K562 (cell line): ENCODE measurements around the gene LRFN4.

Experiments used
- BRCA1 ChIP-seq, 2 experiments: fragments of 450-650 bp in 1 of 2; sonication (generic) in 1 of 2; formaldehyde crosslinking in 1 of 2; IDR thresholded peaks; 2 replicates each; pipeline versions ENCODE4 v1.5.0 to v1.6.1; 2017 to 2020; ENCODE audit warnings: mild to moderate bottlenecking in 1 of 2, missing genetic modification reagents in 1 of 2
- CTCF ChIP-seq, 3 experiments: IDR thresholded peaks in 2 of 3; conservative IDR thresholded peaks in 1 of 3; 2 replicates each; pipeline ENCODE4 v1.5.1; 2011 to 2012; ENCODE audit warnings: low read length in 3 of 3, mild to moderate bottlenecking in 3 of 3, control low read depth in 2 of 3, improper control_type of control experiment in 1 of 3, inconsistent platforms in 1 of 3, low read depth in 1 of 3, mixed read lengths in 1 of 3, moderate library complexity in 1 of 3; ENCODE audit not compliant: insufficient read depth in 2 of 3
- EP300 ChIP-seq: IDR thresholded peaks from 2 replicates; pipeline ENCODE4 v1.6.1; 2012; ENCODE audit warnings: low read length, improper control_type of control experiment
- ESRRA ChIP-seq: fragments of 450-650 bp; IDR thresholded peaks from 2 replicates; pipeline ENCODE4 v1.6.1; 2014; ENCODE audit warnings: low read depth, mild to moderate bottlenecking, moderate library complexity, borderline replicate concordance
- FOXK2 ChIP-seq, 2 experiments: fragments of 450-650 bp; IDR thresholded peaks in 1 of 2; conservative IDR thresholded peaks in 1 of 2; 2 replicates each; pipeline ENCODE4 v1.6.1; 2016; ENCODE audit warnings: low read depth in 2 of 2, mild to moderate bottlenecking in 1 of 2
- FOXM1 ChIP-seq, 2 experiments: fragments of 450-650 bp in 1 of 2; sonication (generic) in 1 of 2; formaldehyde crosslinking in 1 of 2; IDR thresholded peaks; 2 replicates each; pipeline versions ENCODE4 v1.6.1 to v1.9.0; 2017 to 2022; ENCODE audit warnings: low read depth in 2 of 2, mild to moderate bottlenecking in 2 of 2, missing genetic modification reagents in 1 of 2, moderate library complexity in 1 of 2
- GABPA ChIP-seq: fragments of 200-800 bp; sonication (Bioruptor generic); conservative IDR thresholded peaks from 2 replicates; pipeline ENCODE4 v1.6.1; 2016; ENCODE audit warnings: low read depth, missing genetic modification characterization, missing compliant biosample characterization
- LARP7 ChIP-seq: fragments of 450-650 bp; IDR thresholded peaks from 2 replicates; pipeline ENCODE4 v1.6.1; 2016
- ZC3H11A ChIP-seq: IDR thresholded peaks from 2 replicates; pipeline ENCODE4 v1.6.1; 2012; ENCODE audit warnings: low read depth, low read length, improper control_type of control experiment
- ZNF232 ChIP-seq: sonication (generic); formaldehyde crosslinking; IDR thresholded peaks from 2 replicates; pipeline ENCODE4 v1.8.0; 2022; ENCODE audit warnings: mild to moderate bottlenecking, missing genetic modification reagents
- ZNF274 ChIP-seq: IDR thresholded peaks from 2 replicates; pipeline ENCODE4 v1.6.1; 2011; ENCODE audit warnings: low read depth, mild to moderate bottlenecking, low read length, moderate library complexity, borderline replicate concordance

GRCh38 chr11:66854729-66855211 lies 2.1 kb upstream of the LRFN4 start:
- no peak for TF ChIP-seq ZNF232
- no peak for TF ChIP-seq LARP7
- no peak for TF ChIP-seq FOXK2 (conservative IDR thresholded peaks at IDR 0.05 in 1 of 2, IDR thresholded peaks at IDR 0.05 in 1 of 2; ENCODE audit: low read depth in 2 of 2)
- no peak for TF ChIP-seq ZC3H11A
- TF ChIP-seq ZNF274 = no peak
- TF ChIP-seq GABPA (tag) = no peak
- no peak for TF ChIP-seq FOXM1 (IDR thresholded peaks at IDR 0.05; ENCODE audit: low read depth)
- no peak for TF ChIP-seq FOXM1 (CRISPR knock-in tag; IDR thresholded peaks at IDR 0.05; ENCODE audit: low read depth)
- no peak for TF ChIP-seq CTCF (IDR thresholded peaks at IDR 0.05 in 2 of 3, conservative IDR thresholded peaks at IDR 0.05 in 1 of 3; ENCODE audit: insufficient read depth in 2 of 3, low read depth in 1 of 3, low read length in 3 of 3)
- no peak for TF ChIP-seq ESRRA
- TF ChIP-seq BRCA1 (IDR thresholded peaks at IDR 0.05) = no peak
- TF ChIP-seq BRCA1 (CRISPR knock-in tag; IDR thresholded peaks at IDR 0.05) = no peak
- no peak for TF ChIP-seq EP300
